Activated naive CD8-positive, alpha-beta T cell treated with anti-CD3 and anti-CD28 coated beads, Interleukin-2, amount 10 ng/mL, durations not matched to agents 7 days and 5 days (primary cell): ENCODE measurements around the gene C1QTNF3. TPM values are rescaled to one million over a fixed set of nuclear protein-coding genes. Genes with fewer than 3 reads are reported as not detected.
"Not testable (repeated sequence)": the region's sequence is repeated elsewhere in the genome, so short reads cannot be mapped to it uniquely, and the experiment has no call there.

Experiments
- ATAC-seq: fragments of 150-1000 bp; cut with Tn5 transposase; one replicate; pipeline ENCODE4 v1.10.0; 2021; ENCODE audit warnings: low read depth, moderate library complexity
- POLR2A ChIA-PET: fragments of 350-600 bp; sonication (Branson Sonifier 250); formaldehyde crosslinking; loops from one replicate; lab custom pipeline; 2021; ENCODE audit warnings: antibody characterized with exemption; lab: Charles Lee
- DNase-seq: peaks from one replicate; pipeline ENCODE4 v3.0.0; 2021
- H3K27ac Mint-ChIP-seq: one replicate; pipeline ENCODE4 v1.8.0; 2022; ENCODE audit warnings: mild to moderate bottlenecking, mixed read lengths
- H3K27me3 Mint-ChIP-seq: one replicate; pipeline ENCODE4 v1.8.0; 2022; ENCODE audit warnings: mild to moderate bottlenecking, moderate library complexity, mixed read lengths
- H3K36me3 Mint-ChIP-seq: one replicate; pipeline ENCODE4 v1.8.0; 2021; ENCODE audit warnings: mild to moderate bottlenecking, mixed read lengths
- H3K4me1 Mint-ChIP-seq: one replicate; pipeline ENCODE4 v1.8.0; 2021; ENCODE audit warnings: mixed read lengths
- H3K4me3 Mint-ChIP-seq: one replicate; pipeline ENCODE4 v1.8.0; 2022; ENCODE audit warnings: mild to moderate bottlenecking, moderate library complexity, mixed read lengths
- H3K9me3 Mint-ChIP-seq: one replicate; pipeline ENCODE4 v1.8.0; 2021; ENCODE audit warnings: mixed read lengths
- total RNA-seq, 2 experiments: library from RNA; stranded (reverse); gene quantifications; one replicate each; pipeline ENCODE4 v1.2.3, GENCODE V29; 2021

C1QTNF3 gene
- total RNA-seq, 2 experiments from 2014 or later, result 4.1 to 4.8 TPM

- H3K9me3 Mint-ChIP-seq, result no peaks in the 10 kb centered on the region
- H3K4me3 Mint-ChIP-seq, result no peak overlapping the region
- ATAC-seq (no peak), DNase-seq (no peak)
- H3K36me3 Mint-ChIP-seq, result peaks cover 4% of the 10 kb centered on the region
- H3K27ac Mint-ChIP-seq, result no peak overlapping the region
- H3K4me1 Mint-ChIP-seq, result peaks cover 4% of the 10 kb centered on the region
- POLR2A ChIA-PET, result no interaction called here
- H3K27me3 Mint-ChIP-seq, result no peaks in the 10 kb centered on the region
Observed at GRCh38 chr5:34042321-34042720, 692 bp downstream of the C1QTNF3 start.

GRCh38 chr5:34041247-34041972 lies 1.6 kb downstream of the C1QTNF3 start:
- POLR2A ChIA-PET, result no interaction called here

DNA sequence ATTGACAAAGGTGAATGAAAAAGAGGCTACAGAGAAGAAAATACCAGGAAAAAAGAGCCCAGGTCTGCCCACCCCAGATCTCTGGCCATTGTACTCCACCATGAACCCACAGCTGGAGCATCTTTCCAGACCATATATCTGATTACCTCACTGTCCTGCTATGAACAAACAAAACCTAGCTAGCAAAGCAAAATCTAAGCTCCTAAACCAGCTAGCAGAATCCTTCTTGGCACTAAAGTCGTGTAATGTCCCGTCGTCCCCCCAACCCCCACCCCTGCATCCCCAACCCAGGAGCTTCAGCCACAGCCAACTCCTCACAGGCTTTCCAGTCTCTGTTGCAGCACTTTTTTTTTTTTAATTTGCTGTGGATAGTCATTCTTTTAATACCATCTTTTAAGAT lies 2.5 kb downstream of the C1QTNF3 start:
- Mint-ChIP-seq H3K9me3 (no peaks in the 10 kb centered on the region), H3K27ac (no peak overlapping the region), H3K36me3 (peaks cover 4% of the 10 kb centered on the region), H3K4me3 (no peak overlapping the region), H3K27me3 (no peaks in the 10 kb centered on the region), H3K4me1 (peaks cover 2% of the 10 kb centered on the region)
- POLR2A ChIA-PET, result no interaction called here
- no peak for DNase-seq
- ATAC-seq, result no peak

More at GRCh38 chr5:34041247-34041972, 1.6 kb downstream of the C1QTNF3 start:
- no peak overlapping the region for H3K27ac Mint-ChIP-seq
- peaks cover 4% of the 10 kb centered on the region for H3K4me1 Mint-ChIP-seq
- H3K27me3 Mint-ChIP-seq, result no peaks in the 10 kb centered on the region
- no peak overlapping the region for H3K4me3 Mint-ChIP-seq
- peaks cover 4% of the 10 kb centered on the region for H3K36me3 Mint-ChIP-seq
- no peak for ATAC-seq
- DNase-seq, result no peak
- no peaks in the 10 kb centered on the region for H3K9me3 Mint-ChIP-seq

- POLR2A ChIA-PET, result no interaction called here
- ATAC-seq (no peak), DNase-seq (no peak)
- no peak overlapping the region for H3K27ac Mint-ChIP-seq
- no peaks in the 10 kb centered on the region for H3K27me3 Mint-ChIP-seq
- peaks cover 6% of the 10 kb centered on the region for H3K36me3 Mint-ChIP-seq
- peaks cover 2% of the 10 kb centered on the region for H3K4me1 Mint-ChIP-seq
- no peaks in the 10 kb centered on the region for H3K9me3 Mint-ChIP-seq
- no peak overlapping the region for H3K4me3 Mint-ChIP-seq
Observed at GRCh38 chr5:34039398-34040157, 3.4 kb downstream of the C1QTNF3 start.

DNA sequence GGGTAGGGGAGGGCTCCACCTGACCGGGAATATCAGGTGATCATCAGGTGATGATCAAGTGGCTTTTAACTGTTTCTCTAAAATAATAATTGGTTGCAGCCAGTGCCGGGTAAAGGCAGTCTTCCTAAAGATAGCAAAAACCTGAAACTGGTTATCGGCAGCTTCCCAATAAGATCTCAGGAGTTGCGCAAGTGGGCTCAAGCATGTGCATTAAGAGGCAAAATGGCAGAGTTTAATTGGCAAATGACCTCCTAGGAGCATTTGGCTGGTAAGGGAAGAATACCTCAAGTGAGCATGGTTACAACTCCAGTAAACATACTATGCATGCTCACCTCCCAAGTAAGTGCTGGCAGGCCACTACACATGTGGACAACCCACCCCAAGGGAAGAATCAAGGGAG lies 4.2 kb downstream of the C1QTNF3 start:
- Mint-ChIP-seq H3K27ac (no peak overlapping the region), H3K27me3 (no peaks in the 10 kb centered on the region), H3K4me3 (no peak overlapping the region), H3K36me3 (peaks cover 8% of the 10 kb centered on the region), H3K9me3 (no peaks in the 10 kb centered on the region), H3K4me1 (peaks cover 2% of the 10 kb centered on the region)
- POLR2A ChIA-PET, result no interaction called here
- DNase-seq, result no peak
- no peak for ATAC-seq

- Mint-ChIP-seq H3K27me3 (no peaks in the 10 kb centered on the region), H3K4me1 (no peaks in the 10 kb centered on the region), H3K9me3 (no peaks in the 10 kb centered on the region), H3K36me3 (peaks cover 8% of the 10 kb centered on the region), H3K27ac (no peak overlapping the region), H3K4me3 (no peak overlapping the region)
- no peak for DNase-seq
- POLR2A ChIA-PET, result no interaction called here
- ATAC-seq, result no peak
Observed at GRCh38 chr5:34038390-34038789, 4.6 kb downstream of the C1QTNF3 start.

DNA sequence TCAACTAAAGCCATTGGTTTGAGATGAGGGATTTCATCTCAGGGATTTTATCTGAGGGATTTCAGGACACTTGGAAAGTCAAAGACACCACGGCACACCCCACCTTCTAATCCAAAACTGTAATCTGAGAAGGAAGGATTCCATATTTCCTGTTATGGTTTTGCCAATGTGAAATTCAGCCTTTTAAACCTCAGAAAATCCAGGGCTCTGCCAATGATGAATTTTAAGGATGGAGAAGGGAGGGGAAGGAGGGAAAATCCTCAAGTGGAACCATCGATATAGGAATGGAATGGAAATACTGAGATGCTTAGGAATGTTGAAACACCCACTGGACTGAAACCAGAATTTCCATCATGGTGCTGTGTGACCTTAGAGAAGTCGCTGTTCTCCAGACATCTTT lies 5.3 kb downstream of the C1QTNF3 start:
- Mint-ChIP-seq H3K27me3 (no peaks in the 10 kb centered on the region), H3K4me1 (no peaks in the 10 kb centered on the region), H3K27ac (no peak overlapping the region), H3K36me3 (peaks cover 6% of the 10 kb centered on the region), H3K4me3 (no peak overlapping the region), H3K9me3 (no peaks in the 10 kb centered on the region)
- POLR2A ChIA-PET, result no interaction called here
- no peak for DNase-seq
- ATAC-seq, result no peak

DNA sequence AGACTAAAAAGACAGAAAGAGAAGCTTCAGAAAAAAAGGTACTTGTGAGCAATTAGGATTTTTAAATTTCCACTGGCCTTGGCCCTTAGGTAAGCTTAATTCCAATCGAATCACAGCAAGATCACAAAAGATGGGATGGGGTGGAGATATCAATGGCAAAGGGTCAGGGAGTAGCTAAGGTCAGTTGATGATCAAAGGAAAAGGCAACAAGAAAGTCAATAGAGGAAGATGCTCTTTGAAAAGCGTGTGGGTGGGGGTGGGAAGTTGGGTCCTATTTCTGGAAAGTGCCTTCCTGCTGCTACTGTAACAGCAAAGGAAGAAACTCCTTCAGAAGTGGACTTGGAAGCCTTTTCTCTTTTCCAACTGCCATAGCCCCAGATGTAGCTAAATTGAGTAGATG lies 7.3 kb downstream of the C1QTNF3 start:
- POLR2A ChIA-PET, result interaction anchor here (1.1 kb wide), 1 partner anchor 15 kb away, joined by 3 read pairs; no protein-coding TSS in a partner anchor

DNA sequence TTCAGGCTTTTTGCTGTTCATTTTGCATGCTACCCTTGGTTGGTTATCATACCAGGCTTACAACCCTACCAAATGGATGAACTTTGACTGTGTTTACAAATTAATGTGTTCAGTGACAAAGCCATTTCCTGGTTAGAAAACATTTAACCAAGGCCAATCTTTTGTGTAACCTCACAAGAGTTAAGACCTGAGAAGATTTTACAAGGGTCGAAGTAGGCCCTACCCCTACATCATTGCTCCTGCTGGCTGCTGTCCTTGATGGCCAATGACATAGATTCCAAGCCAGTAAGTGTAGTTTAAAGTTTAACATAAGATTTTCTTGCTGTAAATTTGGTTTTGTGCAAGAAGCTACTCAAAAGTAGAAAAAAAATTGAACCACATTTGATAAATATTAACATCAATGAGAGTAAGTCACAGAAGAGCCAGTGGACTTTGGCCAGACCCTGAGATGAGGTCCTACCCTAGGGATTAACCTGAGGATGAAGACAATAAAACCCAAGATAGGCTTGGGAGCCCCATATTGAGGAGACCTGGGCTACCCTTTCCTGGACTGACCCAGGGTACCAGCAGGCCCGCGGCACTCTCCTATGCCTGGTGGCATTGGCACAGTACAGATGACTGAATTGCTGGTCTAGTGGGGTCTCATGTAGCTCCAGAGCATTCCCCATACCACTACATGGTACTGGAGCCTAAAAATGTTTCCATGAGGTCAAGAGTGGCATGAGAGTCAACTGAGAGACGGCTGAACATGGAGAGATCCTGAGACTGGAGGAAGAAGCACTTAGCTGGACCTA lies 8.3 kb downstream of the C1QTNF3 start:
- ATAC-seq, result no peak

More for the DNA sequence above, 7.3 kb downstream of the C1QTNF3 start:
- Mint-ChIP-seq H3K9me3 (no peaks in the 10 kb centered on the region), H3K4me3 (no peak overlapping the region), H3K27me3 (no peaks in the 10 kb centered on the region), H3K36me3 (peaks cover 8% of the 10 kb centered on the region), H3K4me1 (no peaks in the 10 kb centered on the region), H3K27ac (no peak overlapping the region)
- no peak for DNase-seq
- no peak for ATAC-seq

GRCh38 chr5:34031966-34032365 lies 11.0 kb downstream of the C1QTNF3 start:
- Mint-ChIP-seq H3K27me3 (no peaks in the 10 kb centered on the region), H3K4me3 (no peak overlapping the region), H3K27ac (no peak overlapping the region), H3K4me1 (no peaks in the 10 kb centered on the region), H3K36me3 (peaks cover 5% of the 10 kb centered on the region), H3K9me3 (no peaks in the 10 kb centered on the region)
- no peak for DNase-seq
- POLR2A ChIA-PET, result no interaction called here
- no peak for ATAC-seq

More for the DNA sequence above, 8.3 kb downstream of the C1QTNF3 start:
- Mint-ChIP-seq H3K27ac (no peak overlapping the region), H3K27me3 (no peaks in the 10 kb centered on the region), H3K36me3 (peaks cover 8% of the 10 kb centered on the region), H3K4me3 (no peak overlapping the region), H3K9me3 (no peaks in the 10 kb centered on the region), H3K4me1 (no peaks in the 10 kb centered on the region)
- DNase-seq, result no peak
- POLR2A ChIA-PET, result interaction anchor here (1.1 kb wide), 1 partner anchor 14 kb away, joined by 3 read pairs; no protein-coding TSS in a partner anchor

- H3K9me3 Mint-ChIP-seq, result no peaks in the 10 kb centered on the region
- no peaks in the 10 kb centered on the region for H3K27me3 Mint-ChIP-seq
- ATAC-seq (no peak), DNase-seq (no peak)
- POLR2A ChIA-PET, result no interaction called here
- no peak overlapping the region for H3K27ac Mint-ChIP-seq
- H3K4me1 Mint-ChIP-seq, result no peaks in the 10 kb centered on the region
- H3K36me3 Mint-ChIP-seq, result peaks cover 5% of the 10 kb centered on the region
- no peak overlapping the region for H3K4me3 Mint-ChIP-seq
Observed at GRCh38 chr5:34031117-34031516, 11.9 kb downstream of the C1QTNF3 start.

- POLR2A ChIA-PET, ATAC-seq, H3K36me3 Mint-ChIP-seq, H3K9me3 Mint-ChIP-seq, H3K27ac Mint-ChIP-seq, H3K4me3 Mint-ChIP-seq, H3K4me1 Mint-ChIP-seq, DNase-seq, H3K27me3 Mint-ChIP-seq: not testable (repeated sequence)
Observed at GRCh38 chr5:34030585-34030984, 12.4 kb downstream of the C1QTNF3 start.

DNA sequence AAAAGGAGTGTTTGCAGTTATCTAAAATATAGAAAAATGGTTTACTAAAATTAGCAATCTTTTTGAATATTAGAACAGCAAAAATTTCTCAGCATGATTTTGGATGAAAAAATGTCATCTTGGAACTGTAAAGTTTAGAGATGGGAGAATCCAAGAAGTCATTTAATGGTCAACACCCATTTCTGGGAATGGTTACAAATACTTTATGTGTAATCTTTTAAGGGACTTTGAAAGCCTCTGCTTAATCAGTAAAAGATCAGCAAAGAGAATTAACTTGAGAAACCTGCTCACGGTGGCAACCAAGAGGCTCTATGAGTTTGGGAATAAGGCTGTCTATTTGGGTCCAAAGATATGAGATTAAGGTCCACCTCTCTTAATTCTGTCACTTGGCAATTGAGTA lies 13.0 kb downstream of the C1QTNF3 start:
- POLR2A ChIA-PET, result no interaction called here
- DNase-seq, result no peak
- no peak overlapping the region for H3K4me3 Mint-ChIP-seq

More for the DNA sequence above, 13.0 kb downstream of the C1QTNF3 start:
- Mint-ChIP-seq H3K9me3 (no peaks in the 10 kb centered on the region), H3K27me3 (no peaks in the 10 kb centered on the region), H3K36me3 (peaks cover 5% of the 10 kb centered on the region), H3K27ac (no peak overlapping the region), H3K4me1 (peaks cover 1% of the 10 kb centered on the region)
- no peak for ATAC-seq
